GM12878 (cell line): ENCODE results near the gene OR6X1. TPM values are rescaled to one million over a fixed set of nuclear protein-coding genes. Genes with fewer than 3 reads are reported as not detected.

Experiments
- ATAC-seq: fragments of 200-7000 bp; cut with Tn5 transposase; 3 replicates; pipeline ENCODE4 v1.9.1; 2020; ENCODE audit warnings: mild to moderate bottlenecking, moderate library complexity
- BruUV-seq: library from RNA; stranded (reverse); fragments of 400-500 nt; replicated peaks from 2 replicates; lab custom pipeline; 2021; lab: Mats Ljungman, UMichigan
- CTCF ChIA-PET: fragments of 300-600 bp; sonication (Branson Sonifier 250); formaldehyde crosslinking; extraction: SDS; loops from one replicate; lab custom pipeline; 2021; ENCODE audit warnings: inconsistent platforms; lab: Yijun Ruan, JAX
- POLR2A ChIA-PET: fragments of 350-600 bp; formaldehyde crosslinking; extraction: SDS; loops from one replicate; lab custom pipeline; 2021; ENCODE audit warnings: inconsistent platforms; lab: Charles Lee
- RAD21 ChIA-PET: fragments of 300-600 bp; sonication (Branson Sonifier 250); formaldehyde crosslinking; loops from one replicate; lab custom pipeline; 2023; ENCODE audit warnings: antibody characterized with exemption; ENCODE audit not compliant: unreplicated experiment; lab: Charles Lee
- SMC1A ChIA-PET: fragments of 300-600 bp; sonication (Branson Sonifier 250); formaldehyde crosslinking; loops from one replicate; lab custom pipeline; 2023; ENCODE audit not compliant: unreplicated experiment, uncharacterized antibody; lab: Charles Lee
- DNase-seq: peaks from one replicate; pipeline ENCODE4 v3.0.0-alpha.2; 2011; ENCODE audit warnings: low read depth, low spot score
- FAIRE-seq: peaks from 3 replicates; lab custom pipeline; 2011; peaks lifted over from hg19 to GRCh38; lab: Jason Lieb, UNC
- H2AFZ ChIP-seq: 2 replicates; pipeline ENCODE4 v1.6.0; 2011; ENCODE audit warnings: low read depth, low read length, control low read depth; ENCODE audit not compliant: control insufficient read depth
- H3K27ac ChIP-seq: 2 replicates; pipeline ENCODE4 v1.5.1; 2011; ENCODE audit warnings: control low read depth; ENCODE audit not compliant: control insufficient read depth, insufficient read depth
- H3K27me3 ChIP-seq, 2 experiments: replicated peaks in 1 of 2; 2 replicates each; pipeline versions ENCODE4 v1.6.0 to v1.6.1; 2011; ENCODE audit warnings: low read length in 1 of 2; ENCODE audit not compliant: control insufficient read depth in 2 of 2, insufficient read depth in 2 of 2
- H3K36me3 ChIP-seq, 2 experiments: 2 replicates each; pipeline ENCODE4 v1.5.1; 2011; ENCODE audit warnings: low read length in 1 of 2; ENCODE audit not compliant: control insufficient read depth in 2 of 2, insufficient read depth in 2 of 2
- H3K4me1 ChIP-seq: 2 replicates; pipeline ENCODE4 v1.6.1; 2011; ENCODE audit warnings: mild to moderate bottlenecking, low read length, moderate library complexity, mixed read lengths; ENCODE audit not compliant: control insufficient read depth, insufficient read depth
- H3K4me2 ChIP-seq: 2 replicates; pipeline ENCODE4 v1.6.0; 2011; ENCODE audit warnings: control low read depth; ENCODE audit not compliant: control insufficient read depth, insufficient read depth
- H3K4me3 ChIP-seq: fragments of 200-600 bp; sonication (generic); 2 replicates; pipeline ENCODE4 v1.5.1; 2016
- H3K79me2 ChIP-seq: 2 replicates; pipeline ENCODE4 v1.6.0; 2011; ENCODE audit warnings: low read length; ENCODE audit not compliant: control insufficient read depth, insufficient read depth
- H3K9ac ChIP-seq: 2 replicates; pipeline ENCODE4 v1.8.0; 2011; ENCODE audit warnings: low read length, control low read depth, mixed read lengths; ENCODE audit not compliant: control insufficient read depth, insufficient read depth
- H3K9me3 ChIP-seq: replicated peaks from 3 replicates; pipeline ENCODE4 v1.5.1; 2011; ENCODE audit warnings: mild to moderate bottlenecking, low read length; ENCODE audit not compliant: control insufficient read depth, insufficient read depth
- H4K20me1 ChIP-seq: 2 replicates; pipeline ENCODE4 v1.6.0; 2011; ENCODE audit not compliant: control insufficient read depth, insufficient read depth
- BMI1 ChIP-seq: fragments of 450-650 bp; IDR thresholded peaks from 2 replicates; pipeline ENCODE4 v1.6.1; 2016; ENCODE audit warnings: mild to moderate bottlenecking, moderate library complexity, borderline replicate concordance
- CBX5 ChIP-seq: sonication (generic); IDR thresholded peaks from 2 replicates; pipeline ENCODE4 v1.6.1; 2016; ENCODE audit warnings: low read depth, moderate library complexity, mild to moderate bottlenecking, inconsistent platforms
- CHD4 ChIP-seq: fragments of 200-600 bp; sonication (generic); IDR thresholded peaks from 2 replicates; pipeline ENCODE4 v1.6.1; 2016; ENCODE audit warnings: mild to moderate bottlenecking
- CREB1 ChIP-seq: IDR thresholded peaks from 2 replicates; pipeline ENCODE4 v1.6.1; 2012; ENCODE audit warnings: low read depth, mild to moderate bottlenecking, inconsistent platforms
- GATAD2B ChIP-seq: fragments of 450-650 bp; conservative IDR thresholded peaks from 2 replicates; pipeline ENCODE4 v1.6.1; 2017; ENCODE audit warnings: low read depth, mild to moderate bottlenecking, moderate library complexity
- MTA3 ChIP-seq: IDR thresholded peaks from 2 replicates; pipeline ENCODE4 v1.6.1; 2012; ENCODE audit warnings: low read length, inconsistent platforms, borderline replicate concordance
- MXI1 ChIP-seq: fragments of 150-350 bp; IDR thresholded peaks from 2 replicates; pipeline ENCODE4 v1.6.1; 2011; ENCODE audit warnings: low read depth, mild to moderate bottlenecking, inconsistent platforms, low read length, improper control_type of control experiment
- MYC ChIP-seq: IDR thresholded peaks from 2 replicates; pipeline ENCODE4 v1.6.1; 2011; ENCODE audit warnings: mild to moderate bottlenecking, low read length, moderate library complexity, inconsistent platforms; ENCODE audit not compliant: insufficient read depth, insufficient replicate concordance, insufficient read length, severe bottlenecking
- NFIC ChIP-seq: IDR thresholded peaks from 2 replicates; pipeline ENCODE4 v1.6.1; 2012; ENCODE audit warnings: low read depth, mild to moderate bottlenecking, inconsistent platforms, low read length, moderate library complexity
- NR2C1 ChIP-seq: fragments of 450-650 bp; IDR thresholded peaks from 2 replicates; pipeline ENCODE4 v1.6.1; 2017; ENCODE audit warnings: antibody characterized with exemption, mild to moderate bottlenecking, moderate library complexity
- POLR2AphosphoS5 ChIP-seq: IDR thresholded peaks from 2 replicates; pipeline ENCODE4 v1.6.1; 2011; ENCODE audit warnings: mild to moderate bottlenecking, low read length, inconsistent platforms
- RAD21 ChIP-seq: IDR thresholded peaks from 2 replicates; pipeline ENCODE4 v1.6.1; 2011; ENCODE audit warnings: mild to moderate bottlenecking, low read depth, low read length, moderate library complexity; ENCODE audit not compliant: insufficient read depth
- TBL1XR1 ChIP-seq: IDR thresholded peaks from 2 replicates; pipeline ENCODE4 v1.6.1; 2012; ENCODE audit warnings: low read depth, low read length, improper control_type of control experiment
- YY1 ChIP-seq: IDR thresholded peaks from 2 replicates; pipeline ENCODE4 v1.6.1; 2011; ENCODE audit warnings: low read depth, mild to moderate bottlenecking, low read length
- ZNF24 ChIP-seq: fragments of 450-650 bp; IDR thresholded peaks from 2 replicates; pipeline ENCODE4 v1.6.1; 2017; ENCODE audit warnings: antibody characterized with exemption, mild to moderate bottlenecking
- WGBS: methylation state at CpG from one replicate; pipeline ENCODE4 v1.1.6; 2016; ENCODE audit warnings: low lambda C conversion rate; ENCODE audit not compliant: insufficient replicate concordance, insufficient coverage; ENCODE audit errors: missing lambda C conversion rate; 5-methylcytosine and 5-hydroxymethylcytosine counted together
- in situ Hi-C: fragments of 300-500 bp; cut with MboI; formaldehyde crosslinking; loops from 9 replicates; pipeline ENCODE4 v1.14.3; 2018; ENCODE audit warnings: mixed read lengths
- intact Hi-C: fragments of 100-400 bp; cut with micrococcal nuclease; formaldehyde crosslinking; loops from one replicate; pipeline ENCODE4 v1.14.2; 2022; ENCODE audit not compliant: unreplicated experiment
- polyA plus RNA-seq, 11 experiments: library from polyadenylated mRNA; depleted of rRNA in 4 of 11; unstranded in 6 of 11; stranded (reverse) in 5 of 11; fragments of >200 nt; fragmentation: Nextera tagmentation in 4 of 11; fragmentation: Illumina TruSeq in 1 of 11; extraction: Ambion mirVana in 4 of 11; extraction: Trizol in 1 of 11; gene quantifications; 1 replicate in 1 of 11; 2 replicates in 10 of 11; pipeline versions ENCODE4 v1.2.1 to v1.2.3, GENCODE V29; 2011 to 2016; ENCODE audit warnings: inconsistent platforms in 2 of 11, missing spikeins in 2 of 11, low read depth in 1 of 11
- total RNA-seq, 4 experiments: library from RNA; depleted of rRNA in 3 of 4; stranded (reverse); fragments of >200 nt in 3 of 4; fragmentation: Illumina TruSeq in 1 of 4; extraction: Trizol in 1 of 4; gene quantifications; 2 replicates each; pipeline versions ENCODE4 v1.2.1 to v1.2.3, GENCODE V29; 2013 to 2021
- TF ChIP-seq, protein P1 (sequence below): IDR thresholded peaks from 2 replicates; pipeline ENCODE4 v1.6.1; 2012; ENCODE audit warnings: low read depth, low read length, improper control_type of control experiment
- TF ChIP-seq, protein P2 (sequence below): IDR thresholded peaks from 2 replicates; pipeline ENCODE4 v1.6.1; 2011; ENCODE audit warnings: low read depth, mild to moderate bottlenecking, low read length, moderate library complexity, borderline replicate concordance; ENCODE audit errors: extremely low read depth
- TF ChIP-seq, protein P3 (sequence below): IDR thresholded peaks from 2 replicates; pipeline ENCODE4 v1.6.1; 2012; ENCODE audit warnings: low read depth, low read length, improper control_type of control experiment

The OR6X1 gene
- total and polyA plus RNA-seq, 10 of the 15 experiments (the other 5 are each of a cell fraction or from before 2014, with no cell fraction given), result not detected

DNA sequence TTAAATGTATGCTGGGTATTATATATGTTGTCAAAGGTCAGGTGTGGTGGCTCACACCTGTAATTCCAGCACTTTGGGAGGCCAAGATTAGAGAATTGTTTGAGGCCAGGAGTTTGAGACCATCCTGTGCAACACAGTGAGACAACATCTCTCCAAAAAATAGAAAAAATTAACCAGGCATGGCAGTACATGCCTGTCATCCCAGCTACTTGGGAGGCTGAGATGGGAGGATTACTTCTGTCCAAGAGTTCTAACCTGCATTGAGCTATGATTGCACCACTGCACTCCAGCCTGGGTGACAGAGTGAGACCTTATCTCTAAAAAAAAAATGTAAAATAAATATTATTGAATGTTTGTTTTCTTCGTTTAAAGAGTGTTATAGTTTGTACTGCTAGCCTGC lies 11.3 kb upstream of the OR6X1 start:
- Histone ChIP-seq H3K4me3 (no peak overlapping the region), H3K36me3 (no peaks in the 10 kb centered on the region), H3K9ac (no peak overlapping the region), H3K27ac (no peak overlapping the region), H2AFZ (no peak overlapping the region), H3K4me2 (no peak overlapping the region), H4K20me1 (no peaks in the 10 kb centered on the region), H3K9me3 (peaks cover 7% of the 10 kb centered on the region; the same call in 2 of the 3 replicates), H3K79me2 (no peaks in the 10 kb centered on the region), H3K27me3 (no peaks in the 10 kb centered on the region), H3K4me1 (peaks cover 5% of the 10 kb centered on the region; the same call in 1 of the 2 replicates)
- TF ChIP-seq GATAD2B (no peak), ZNF24 (no peak)
- in situ Hi-C loops (no loop called here), intact Hi-C loops (no loop called here)
- 0% methylated on average over 1 of the region's 1 CpG for WGBS
- POLR2A ChIA-PET, result no interaction called here
- no TSS peak for BruUV-seq
- FAIRE-seq, result no peak
- SMC1A ChIA-PET, result interaction anchor here (1.6 kb wide), 1 partner anchor 10 kb away, joined by 6 read pairs; no protein-coding TSS in a partner anchor
- ATAC-seq, result no peak
- no peak for DNase-seq
- CTCF ChIA-PET, result interaction anchor here (0.7 kb wide), 1 partner anchor 54 kb away, joined by 4 read pairs; no protein-coding TSS in a partner anchor
- RAD21 ChIA-PET, result no interaction called here

DNA sequence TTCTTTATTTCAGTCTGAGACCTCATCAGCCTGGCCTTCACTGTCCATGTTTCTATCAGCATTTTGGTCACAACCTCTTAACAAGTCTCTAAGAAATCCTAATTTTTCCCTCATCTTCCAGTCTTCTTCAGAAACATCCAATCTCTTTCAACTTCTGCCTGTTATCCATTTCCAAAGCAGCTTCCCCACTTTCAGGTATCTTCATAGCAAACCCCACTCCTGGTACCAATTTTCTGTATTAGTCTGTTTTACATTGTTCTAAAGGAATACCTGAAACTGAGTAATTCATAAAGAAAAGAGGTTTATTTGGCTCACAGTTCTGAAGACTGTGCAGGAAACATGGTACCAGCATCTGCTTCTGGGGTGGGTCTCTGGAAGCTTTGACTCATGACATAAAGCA lies 8.1 kb upstream of the OR6X1 start:
- FAIRE-seq (no peak), DNase-seq (no peak), ATAC-seq (no peak)
- Histone ChIP-seq H4K20me1 (no peaks in the 10 kb centered on the region), H3K4me3 (no peak overlapping the region), H3K4me1 (peaks cover 5% of the 10 kb centered on the region; the same call in 1 of the 2 replicates), H3K9ac (no peak overlapping the region), H3K36me3 (no peaks in the 10 kb centered on the region), H3K4me2 (no peak overlapping the region), H3K27me3 (no peaks in the 10 kb centered on the region), H3K79me2 (no peaks in the 10 kb centered on the region), H3K9me3 (peaks cover 7% of the 10 kb centered on the region; the same call in 2 of the 3 replicates), H2AFZ (no peak overlapping the region), H3K27ac (no peak overlapping the region)
- SMC1A ChIA-PET, result no interaction called here
- in situ Hi-C loops (no loop called here), intact Hi-C loops (no loop called here)
- CTCF ChIA-PET, result no interaction called here
- POLR2A ChIA-PET, result no interaction called here
- no TSS peak for BruUV-seq
- RAD21 ChIA-PET, result no interaction called here
- TF ChIP-seq YY1 (no peak), TBL1XR1 (no peak), MXI1 (no peak), CREB1 (no peak), NR2C1 (no peak), NFIC (no peak), MYC (no peak), BMI1 (no peak), CBX5 (no peak), CHD4 (no peak), MTA3 (no peak), POLR2AphosphoS5 (no peak), RAD21 (no peak)
- TF ChIP-seq, protein P1, sequence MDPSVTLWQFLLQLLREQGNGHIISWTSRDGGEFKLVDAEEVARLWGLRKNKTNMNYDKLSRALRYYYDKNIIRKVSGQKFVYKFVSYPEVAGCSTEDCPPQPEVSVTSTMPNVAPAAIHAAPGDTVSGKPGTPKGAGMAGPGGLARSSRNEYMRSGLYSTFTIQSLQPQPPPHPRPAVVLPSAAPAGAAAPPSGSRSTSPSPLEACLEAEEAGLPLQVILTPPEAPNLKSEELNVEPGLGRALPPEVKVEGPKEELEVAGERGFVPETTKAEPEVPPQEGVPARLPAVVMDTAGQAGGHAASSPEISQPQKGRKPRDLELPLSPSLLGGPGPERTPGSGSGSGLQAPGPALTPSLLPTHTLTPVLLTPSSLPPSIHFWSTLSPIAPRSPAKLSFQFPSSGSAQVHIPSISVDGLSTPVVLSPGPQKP, result no peak
- TF ChIP-seq, protein P2, sequence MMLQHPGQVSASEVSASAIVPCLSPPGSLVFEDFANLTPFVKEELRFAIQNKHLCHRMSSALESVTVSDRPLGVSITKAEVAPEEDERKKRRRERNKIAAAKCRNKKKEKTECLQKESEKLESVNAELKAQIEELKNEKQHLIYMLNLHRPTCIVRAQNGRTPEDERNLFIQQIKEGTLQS, result no peak
- TF ChIP-seq, protein P3, sequence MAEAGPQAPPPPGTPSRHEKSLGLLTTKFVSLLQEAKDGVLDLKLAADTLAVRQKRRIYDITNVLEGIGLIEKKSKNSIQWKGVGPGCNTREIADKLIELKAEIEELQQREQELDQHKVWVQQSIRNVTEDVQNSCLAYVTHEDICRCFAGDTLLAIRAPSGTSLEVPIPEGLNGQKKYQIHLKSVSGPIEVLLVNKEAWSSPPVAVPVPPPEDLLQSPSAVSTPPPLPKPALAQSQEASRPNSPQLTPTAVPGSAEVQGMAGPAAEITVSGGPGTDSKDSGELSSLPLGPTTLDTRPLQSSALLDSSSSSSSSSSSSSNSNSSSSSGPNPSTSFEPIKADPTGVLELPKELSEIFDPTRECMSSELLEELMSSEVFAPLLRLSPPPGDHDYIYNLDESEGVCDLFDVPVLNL, result no peak
